HPDE6-E6E7 (cell line): ENCODE measurements around the gene CNTD1.
"Not testable (repeated sequence)": the region's sequence is repeated elsewhere in the genome, so short reads cannot be mapped to it uniquely, and the experiment has no call there.

Experiments
- DNase-seq: peaks from one replicate; pipeline ENCODE4 v3.0.0; 2011; ENCODE audit warnings: missing footprints; ENCODE audit errors: extremely low spot score

CNTD1 gene, protein sequence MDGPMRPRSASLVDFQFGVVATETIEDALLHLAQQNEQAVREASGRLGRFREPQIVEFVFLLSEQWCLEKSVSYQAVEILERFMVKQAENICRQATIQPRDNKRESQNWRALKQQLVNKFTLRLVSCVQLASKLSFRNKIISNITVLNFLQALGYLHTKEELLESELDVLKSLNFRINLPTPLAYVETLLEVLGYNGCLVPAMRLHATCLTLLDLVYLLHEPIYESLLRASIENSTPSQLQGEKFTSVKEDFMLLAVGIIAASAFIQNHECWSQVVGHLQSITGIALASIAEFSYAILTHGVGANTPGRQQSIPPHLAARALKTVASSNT

GRCh38 chr17:42798383-42799380, at the start of gene CNTD1, which contains the start of gene COA3:
TSS of gene CNTD1 (plus strand) at chr17:42798861. CDS start at chr17:42799068, 207 bp downstream.
TSS of gene COA3 (minus strand) at chr17:42798704. CDS start at chr17:42798681, 23 bp downstream.
- peak; percentile 91 for DNase-seq

GRCh38 chr17:42748908-42749798, 49.5 kb upstream of the CNTD1 start:
- DNase-seq, result no peak

DNA sequence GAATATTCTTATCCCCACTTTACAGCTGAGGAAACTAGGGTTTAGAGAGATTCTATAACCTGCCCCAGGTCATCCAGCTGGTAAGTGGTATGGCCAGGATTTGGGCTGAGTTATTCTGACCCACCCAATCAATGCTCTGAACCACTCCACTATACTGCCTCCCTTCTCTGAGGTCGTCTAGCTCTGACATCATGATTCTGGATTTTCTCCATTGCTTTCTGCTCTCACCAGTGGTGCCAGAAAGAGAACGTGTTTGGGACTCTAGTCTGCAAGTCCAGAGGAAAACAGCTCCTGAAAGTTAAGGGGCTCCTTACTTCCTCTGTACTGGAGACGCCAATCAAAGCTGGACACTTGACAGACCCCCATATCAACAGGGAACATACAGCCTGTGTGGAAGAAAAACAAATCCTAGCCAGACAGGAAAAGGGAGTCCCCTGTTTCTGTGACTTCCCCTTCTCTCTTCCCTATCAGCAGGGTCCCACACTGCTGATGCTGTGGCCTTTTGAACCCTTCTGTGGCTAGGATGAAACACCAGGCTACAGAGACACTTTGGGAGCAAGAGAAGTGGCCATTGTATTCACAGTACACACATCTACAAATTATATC, 47.8 kb upstream of the CNTD1 start:
- no peak for DNase-seq

- no peak for DNase-seq
Measured at GRCh38 chr17:42751628-42752027, 47.0 kb upstream of the CNTD1 start.

GRCh38 chr17:42754782-42755181, 43.9 kb upstream of the CNTD1 start:
- DNase-seq, result no peak

- DNase-seq, result no peak
Measured at GRCh38 chr17:42759982-42760651, 38.5 kb upstream of the CNTD1 start.

GRCh38 chr17:42760652-42761581, 37.7 kb upstream of the CNTD1 start, which contains the start of gene RAMP2:
TSS of gene RAMP2 (plus strand) at chr17:42761227. CDS start at chr17:42761262, 35 bp downstream.
- no peak for DNase-seq

DNA sequence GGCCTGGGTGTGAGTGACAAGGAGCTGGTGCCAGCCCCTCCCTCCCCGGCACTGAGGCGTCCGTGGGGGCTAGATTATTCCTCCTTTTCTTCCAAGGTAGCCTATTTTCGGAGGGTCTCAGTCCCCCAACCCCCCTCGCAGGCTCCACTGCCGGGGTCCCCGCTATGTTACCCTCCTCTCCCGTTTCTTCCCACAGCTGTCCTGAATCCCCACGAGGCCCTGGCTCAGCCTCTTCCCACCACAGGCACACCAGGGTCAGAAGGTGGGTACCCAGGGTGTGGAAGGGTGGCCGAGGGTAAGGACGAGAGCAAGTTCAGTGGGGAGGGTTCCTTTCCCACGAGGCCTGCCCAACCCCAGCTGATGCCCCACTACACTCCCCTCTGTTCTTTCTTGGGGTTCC, 37.0 kb upstream of the CNTD1 start:
- DNase-seq, result no peak

GRCh38 chr17:42766124-42766523, 32.5 kb upstream of the CNTD1 start:
- no peak for DNase-seq

GRCh38 chr17:42767512-42767911, 31.1 kb upstream of the CNTD1 start:
- DNase-seq, result no peak

GRCh38 chr17:42768006-42768405, 30.7 kb upstream of the CNTD1 start:
- DNase-seq, result not testable (repeated sequence)

DNA sequence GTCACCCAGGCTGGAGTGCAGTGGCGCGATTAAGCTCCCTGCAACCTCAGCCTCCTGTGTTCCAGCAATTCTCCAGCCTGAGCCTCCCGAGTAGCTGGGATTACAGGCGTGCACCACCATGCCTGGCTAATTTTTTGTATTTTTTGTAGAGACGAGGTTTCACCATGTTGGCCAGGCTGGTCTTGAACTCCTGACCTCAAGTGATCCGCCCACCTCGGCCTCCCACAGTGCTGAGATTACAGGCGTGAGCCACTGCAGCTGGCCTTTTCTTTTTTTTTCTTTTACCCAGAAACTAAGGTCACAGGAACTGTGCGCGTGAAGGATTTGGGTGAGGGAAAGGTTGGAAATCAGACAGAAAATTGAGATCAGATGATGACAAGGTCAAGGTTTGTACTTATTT, 28.7 kb upstream of the CNTD1 start:
- not testable (repeated sequence) for DNase-seq

DNA sequence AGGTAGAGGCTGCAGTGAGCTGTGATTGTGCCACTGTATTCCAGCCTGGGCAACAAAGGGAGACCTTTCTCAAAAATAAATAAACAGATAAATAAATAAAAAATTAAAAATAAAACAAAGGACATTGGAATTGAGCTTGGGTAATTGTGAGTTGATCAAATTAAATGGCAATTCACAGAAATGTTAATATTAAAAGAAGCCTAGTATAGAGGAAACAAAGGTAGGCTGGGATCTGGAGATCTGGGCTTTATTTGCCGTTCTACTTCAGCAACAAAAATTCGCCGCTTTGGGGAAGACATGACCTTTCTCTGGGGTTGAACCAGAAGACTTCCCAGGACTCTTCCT, 25.7 kb upstream of the CNTD1 start:
- DNase-seq, result no peak

DNA sequence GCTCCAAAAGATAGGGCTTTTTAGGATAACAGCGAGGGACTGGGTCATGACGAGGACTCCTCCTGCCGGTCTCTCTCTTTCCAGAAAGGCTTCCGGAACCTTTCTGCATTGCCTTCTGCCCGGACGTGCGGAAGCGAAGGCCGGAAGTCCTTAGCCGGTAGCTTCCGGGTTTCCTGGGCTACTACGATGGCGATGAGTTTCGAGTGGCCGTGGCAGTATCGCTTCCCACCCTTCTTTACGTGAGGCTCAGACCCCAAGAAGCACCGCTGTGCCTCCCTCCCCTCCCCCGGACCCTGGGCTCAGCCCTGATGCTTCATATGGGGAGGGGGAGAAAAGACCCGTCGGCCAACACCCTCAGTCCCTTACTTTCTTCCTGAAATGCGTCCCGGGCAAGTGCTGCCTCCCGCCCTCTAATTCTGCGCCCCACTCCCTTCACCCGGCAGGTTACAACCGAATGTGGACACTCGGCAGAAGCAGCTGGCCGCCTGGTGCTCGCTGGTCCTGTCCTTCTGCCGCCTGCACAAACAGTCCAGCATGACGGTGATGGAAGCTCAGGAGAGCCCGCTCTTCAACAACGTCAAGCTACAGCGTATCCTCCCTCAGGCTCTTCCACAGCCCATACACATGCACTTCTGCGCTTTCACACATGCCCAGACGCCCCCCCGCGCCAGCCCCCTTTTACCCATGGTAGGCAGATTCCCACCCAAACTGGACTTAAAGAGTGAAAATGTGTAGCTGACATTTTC, 25.2 kb upstream of the CNTD1 start, which contains the start of gene VPS25:
Gene VPS25 (plus strand): TSS at position 160 of the 746 bp plus-strand sequence. CDS start 27 bp downstream, at position 187.
- DNase-seq, result peak; percentile 87

- DNase-seq, result no peak
Measured at GRCh38 chr17:42774066-42774745, 24.5 kb upstream of the CNTD1 start.

- no peak for DNase-seq
Measured at GRCh38 chr17:42775534-42776098, 23.0 kb upstream of the CNTD1 start.

DNA sequence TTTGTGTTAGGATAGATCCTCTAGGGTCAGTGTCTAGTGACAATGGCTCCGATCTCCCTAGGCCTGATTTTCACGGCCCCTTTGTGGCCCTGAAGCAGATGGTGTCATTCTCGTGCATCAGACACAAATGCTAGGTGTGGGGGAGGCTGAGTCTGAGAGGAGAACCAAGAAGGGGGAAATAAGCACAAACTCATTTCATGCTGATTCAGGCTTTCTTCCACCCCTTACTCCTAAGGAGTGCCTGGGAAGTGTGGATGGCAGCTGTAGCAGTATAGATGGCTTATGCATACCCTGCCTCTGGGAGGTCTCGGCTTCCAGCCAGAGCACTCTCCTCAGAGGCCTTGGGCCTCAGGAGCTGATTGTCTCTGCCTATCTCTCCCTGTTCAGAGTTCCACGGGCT, 20.1 kb upstream of the CNTD1 start:
- no peak for DNase-seq
